Activated naive CD4-positive, alpha-beta T cell (primary cell): ENCODE measurements around the gene UST.
"Not testable (repeated sequence)": the region's sequence is repeated elsewhere in the genome, so short reads cannot be mapped to it uniquely, and the experiment has no call there.

Experiments
- DNase-seq, 4 experiments: peaks; one replicate each; lab custom pipeline; 2025; lab: John Stamatoyannopoulos, UW

UST gene

GRCh38 chr6:148868314-148868713, 121.5 kb downstream of the UST start:
- DNase-seq: no peak

GRCh38 chr6:148868901-148869300, 122.1 kb downstream of the UST start:
- DNase-seq: no peak

GRCh38 chr6:148869585-148869984, 122.8 kb downstream of the UST start:
- no peak for DNase-seq

- DNase-seq: no peak
Observed at GRCh38 chr6:148873154-148873553, 126.3 kb downstream of the UST start.

GRCh38 chr6:148873868-148874267, 127.0 kb downstream of the UST start:
- no peak for DNase-seq

- no peak for DNase-seq
Observed at GRCh38 chr6:148874698-148875293, 128.0 kb downstream of the UST start.

GRCh38 chr6:148878683-148879082, 131.9 kb downstream of the UST start:
- no peak for DNase-seq

- DNase-seq: not testable (repeated sequence)
Observed at GRCh38 chr6:148880742-148881141, 133.9 kb downstream of the UST start.

GRCh38 chr6:148881593-148882311, 134.9 kb downstream of the UST start:
- no peak for DNase-seq

- no peak for DNase-seq
Observed at GRCh38 chr6:148883270-148883669, 136.4 kb downstream of the UST start.

GRCh38 chr6:148884461-148884860, 137.6 kb downstream of the UST start:
- DNase-seq: no peak

GRCh38 chr6:148885136-148885865, 138.5 kb downstream of the UST start:
- no peak for DNase-seq

- no peak for DNase-seq
Observed at GRCh38 chr6:148885925-148886845, 139.4 kb downstream of the UST start.

- DNase-seq: no peak
Observed at GRCh38 chr6:148887181-148887580, 140.4 kb downstream of the UST start.

GRCh38 chr6:148888856-148889255, 142.0 kb downstream of the UST start:
- no peak for DNase-seq

- no peak for DNase-seq
Observed at GRCh38 chr6:148890096-148890495, 143.3 kb downstream of the UST start.

- DNase-seq: no peak
Observed at GRCh38 chr6:148890652-148891404, 144.0 kb downstream of the UST start.

- DNase-seq: no peak
Observed at GRCh38 chr6:148891405-148891783, 144.6 kb downstream of the UST start.

GRCh38 chr6:148892247-148892646, 145.4 kb downstream of the UST start:
- DNase-seq: no peak

GRCh38 chr6:148893073-148893472, 146.2 kb downstream of the UST start:
- no peak for DNase-seq

- no peak for DNase-seq
Observed at GRCh38 chr6:148893481-148893880, 146.7 kb downstream of the UST start.
